SK-N-MC (cell line): ENCODE data around the gene NHSL1.

Source experiments
- EZH2 ChIP-seq: fragments of 200-600 bp; sonication (generic); IDR thresholded peaks from one replicate; pipeline ENCODE4 v1.6.1; 2017; ENCODE audit warnings: antibody characterized with exemption
- FOXP2 ChIP-seq: optimal IDR thresholded peaks from 2 replicates; pipeline ENCODE3; 2011; ENCODE audit warnings: mild to moderate bottlenecking, moderate library complexity; ENCODE audit not compliant: insufficient read depth; ENCODE audit errors: extremely low read length, control extremely low read depth
- POLR2AphosphoS5 ChIP-seq: IDR thresholded peaks from 2 replicates; pipeline ENCODE4 v1.6.1; 2012; ENCODE audit warnings: mild to moderate bottlenecking, low read depth, low read length, borderline replicate concordance

- no peak for TF ChIP-seq POLR2AphosphoS5
- TF ChIP-seq FOXP2 = no peak
- no peak for TF ChIP-seq EZH2
Observed at GRCh38 chr6:138417493-138418117, 81.7 kb downstream of the NHSL1 start.
